Esophagus muscularis mucosa (tissue), 4 donors: ENCODE results near the gene SIRPA.

Experiments used
- CTCF ChIP-seq, 3 experiments: fragments of 200-600 bp in 2 of 3; fragments of 450-650 bp in 1 of 3; sonication (generic) in 2 of 3; IDR thresholded peaks; one replicate each; pipeline ENCODE4 v1.5.1; 2017 to 2019; ENCODE audit warnings: antibody characterized with exemption in 3 of 3, mild to moderate bottlenecking in 2 of 3, moderate library complexity in 1 of 3
- EP300 ChIP-seq: sonication (generic); formaldehyde crosslinking; IDR thresholded peaks from one replicate; pipeline ENCODE4 v1.6.1; 2017; ENCODE audit warnings: antibody characterized with exemption
- POLR2A ChIP-seq: fragments of 450-650 bp; IDR thresholded peaks from one replicate; pipeline ENCODE4 v1.6.1; 2017; ENCODE audit warnings: antibody characterized with exemption, moderate library complexity, mild to moderate bottlenecking, low read depth

GRCh38 chr20:1891263-1892118, 3.7 kb upstream of the SIRPA start:
- TF ChIP-seq CTCF (IDR thresholded peaks at IDR 0.05) (no peak), POLR2A (no peak), EP300 (no peak)
